ENCODE data around the gene ADAM22.

Gene ADAM22

DNA sequence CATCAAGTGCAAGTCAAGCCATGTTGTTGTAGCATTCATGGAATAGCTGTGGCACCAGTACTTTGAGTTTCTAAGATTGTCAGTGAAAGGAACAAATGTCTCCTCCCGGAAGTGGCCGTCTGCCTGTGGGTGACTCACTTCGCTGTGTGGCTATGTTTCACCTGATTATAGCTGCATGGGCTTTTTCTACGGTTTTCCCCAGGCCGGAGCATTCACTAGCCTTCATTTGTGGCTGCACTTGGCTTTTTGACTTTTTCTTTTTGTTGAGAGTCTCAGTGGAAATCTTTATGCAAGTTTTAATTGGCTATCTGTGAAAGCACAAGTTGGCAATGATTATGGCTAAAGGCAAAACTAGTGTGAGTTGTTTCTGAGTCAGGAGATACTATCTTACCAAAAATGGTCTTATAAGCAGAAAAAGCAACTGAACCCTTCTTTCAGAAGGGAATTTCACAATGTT, 250.8 kb downstream of the ADAM22 start:
- in situ Hi-C loops (cut with MboI; ENCODE audit: low pct_unique_long_range_greater_than_20kb, low sequenced_read_pairs, unreplicated experiment) = no loop called here
- DNase-seq (ENCODE audit: low spot score) = no peak
- TF ChIP-seq, protein P1, sequence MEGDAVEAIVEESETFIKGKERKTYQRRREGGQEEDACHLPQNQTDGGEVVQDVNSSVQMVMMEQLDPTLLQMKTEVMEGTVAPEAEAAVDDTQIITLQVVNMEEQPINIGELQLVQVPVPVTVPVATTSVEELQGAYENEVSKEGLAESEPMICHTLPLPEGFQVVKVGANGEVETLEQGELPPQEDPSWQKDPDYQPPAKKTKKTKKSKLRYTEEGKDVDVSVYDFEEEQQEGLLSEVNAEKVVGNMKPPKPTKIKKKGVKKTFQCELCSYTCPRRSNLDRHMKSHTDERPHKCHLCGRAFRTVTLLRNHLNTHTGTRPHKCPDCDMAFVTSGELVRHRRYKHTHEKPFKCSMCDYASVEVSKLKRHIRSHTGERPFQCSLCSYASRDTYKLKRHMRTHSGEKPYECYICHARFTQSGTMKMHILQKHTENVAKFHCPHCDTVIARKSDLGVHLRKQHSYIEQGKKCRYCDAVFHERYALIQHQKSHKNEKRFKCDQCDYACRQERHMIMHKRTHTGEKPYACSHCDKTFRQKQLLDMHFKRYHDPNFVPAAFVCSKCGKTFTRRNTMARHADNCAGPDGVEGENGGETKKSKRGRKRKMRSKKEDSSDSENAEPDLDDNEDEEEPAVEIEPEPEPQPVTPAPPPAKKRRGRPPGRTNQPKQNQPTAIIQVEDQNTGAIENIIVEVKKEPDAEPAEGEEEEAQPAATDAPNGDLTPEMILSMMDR (IDR thresholded peaks at IDR 0.05; ENCODE audit: extremely low read depth, insufficient read depth, missing control alignments) = no peak

DNA sequence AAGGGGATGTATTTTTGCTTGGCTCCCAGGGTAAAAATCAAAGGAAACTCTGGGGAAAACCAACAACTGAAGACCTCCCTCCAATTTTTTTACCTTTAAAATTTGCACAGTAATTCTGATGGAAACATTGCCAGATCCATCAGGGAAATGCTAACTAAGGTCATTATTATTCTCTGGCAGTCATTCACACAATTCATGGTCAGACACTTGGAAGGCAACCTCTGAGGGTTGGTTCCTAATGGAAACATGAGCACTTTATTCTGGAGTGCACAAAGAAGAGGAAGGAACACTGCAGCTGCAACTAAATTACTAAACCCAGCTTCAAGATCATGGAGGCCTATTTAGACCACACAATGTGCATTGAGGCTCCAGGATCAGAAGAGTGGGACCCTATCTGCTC, 251.6 kb downstream of the ADAM22 start:
- no peak for DNase-seq (ENCODE audit: low spot score)
- in situ Hi-C loops (cut with MboI; ENCODE audit: low pct_unique_long_range_greater_than_20kb, low sequenced_read_pairs, unreplicated experiment) = no loop called here
- TF ChIP-seq, protein P1 (IDR thresholded peaks at IDR 0.05; ENCODE audit: extremely low read depth, insufficient read depth, missing control alignments) = no peak

DNA sequence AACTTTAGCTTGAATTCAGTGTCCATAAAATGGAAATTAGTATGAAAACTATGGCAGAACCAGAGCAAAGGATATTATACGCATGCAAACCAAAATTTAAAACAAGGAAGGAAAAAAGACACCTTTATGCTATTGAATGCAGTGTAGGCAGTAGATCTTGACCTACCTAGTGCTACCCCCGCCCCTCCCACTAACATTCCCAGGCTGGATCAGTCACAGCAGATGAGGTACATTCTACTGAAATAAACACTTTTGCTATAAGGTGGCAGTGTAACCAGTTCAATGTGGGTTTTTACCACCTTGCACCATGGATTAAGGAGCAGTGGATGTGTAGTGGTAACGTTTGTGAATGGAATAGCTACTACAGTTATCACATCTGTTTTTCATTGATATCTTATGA, 257.9 kb downstream of the ADAM22 start:
- DNase-seq (ENCODE audit: low spot score) = no peak
- in situ Hi-C loops (cut with MboI; ENCODE audit: low pct_unique_long_range_greater_than_20kb, low sequenced_read_pairs, unreplicated experiment) = no loop called here
- TF ChIP-seq, protein P1 (IDR thresholded peaks at IDR 0.05; ENCODE audit: extremely low read depth, insufficient read depth, missing control alignments) = no peak

DNA sequence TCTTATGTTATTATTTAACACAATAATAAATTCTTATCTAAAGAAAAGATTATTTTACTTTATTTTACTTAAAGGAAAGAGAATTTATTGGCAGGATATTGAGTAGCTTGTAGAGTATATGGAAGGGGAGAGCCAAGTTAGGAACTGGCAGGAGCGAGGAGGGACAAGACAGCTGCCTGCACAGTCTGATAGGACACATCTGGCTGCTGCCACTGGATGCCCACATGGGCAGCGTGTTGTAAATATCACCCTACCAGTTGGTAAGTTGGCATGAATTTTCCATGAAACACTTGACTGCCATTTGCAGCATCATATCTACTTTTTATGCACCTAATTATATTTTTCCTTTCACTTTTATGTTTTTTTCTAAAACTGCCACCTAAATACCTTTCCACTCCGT, 266.2 kb downstream of the ADAM22 start:
- DNase-seq (ENCODE audit: low spot score) = no peak
- in situ Hi-C loops (cut with MboI; ENCODE audit: low pct_unique_long_range_greater_than_20kb, low sequenced_read_pairs, unreplicated experiment) = no loop called here
- TF ChIP-seq, protein P1 (IDR thresholded peaks at IDR 0.05; ENCODE audit: extremely low read depth, insufficient read depth, missing control alignments) = no peak

DNA sequence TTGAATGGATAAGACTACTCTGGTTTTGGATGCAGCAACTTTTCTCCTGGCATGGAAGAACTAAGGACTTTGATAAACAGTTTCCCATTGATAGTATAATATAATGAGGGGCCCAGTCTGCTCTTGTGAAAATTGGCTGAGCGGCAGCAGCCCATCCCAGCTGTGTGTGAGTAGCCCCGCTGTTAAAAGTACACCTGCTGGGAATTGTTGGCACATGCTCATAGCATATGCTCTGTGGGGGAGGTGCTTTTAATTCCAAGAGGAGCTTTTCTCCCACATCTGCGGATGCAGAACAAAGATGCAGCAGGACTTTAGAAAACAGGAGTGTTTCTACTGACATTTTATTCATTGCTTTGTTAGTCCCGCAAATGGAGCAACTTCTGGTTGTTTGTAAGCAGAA, 266.7 kb downstream of the ADAM22 start:
- in situ Hi-C loops (cut with MboI; ENCODE audit: low pct_unique_long_range_greater_than_20kb, low sequenced_read_pairs, unreplicated experiment) = no loop called here
- DNase-seq (ENCODE audit: low spot score) = no peak
- TF ChIP-seq, protein P1 (IDR thresholded peaks at IDR 0.05; ENCODE audit: extremely low read depth, insufficient read depth, missing control alignments) = no peak

DNA sequence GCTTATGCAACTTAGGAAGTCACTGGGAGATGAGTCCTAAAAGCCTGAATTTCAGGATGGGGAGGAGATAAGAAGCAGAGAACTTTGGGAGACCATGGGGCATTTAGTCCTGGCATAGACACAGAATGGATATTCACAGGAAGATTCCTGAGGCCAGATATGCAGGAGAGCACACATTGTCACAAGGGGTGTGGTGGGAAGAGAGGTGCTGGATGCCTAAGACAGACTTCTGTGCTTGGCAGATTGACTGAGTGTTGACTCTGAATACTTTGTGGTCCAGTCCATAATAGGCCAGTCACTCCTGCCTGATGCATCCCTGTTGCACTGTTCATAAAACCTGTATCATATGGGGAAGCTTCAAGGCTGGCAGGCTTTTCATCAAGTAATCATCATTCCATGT, 267.3 kb downstream of the ADAM22 start:
- in situ Hi-C loops (cut with MboI; ENCODE audit: low pct_unique_long_range_greater_than_20kb, low sequenced_read_pairs, unreplicated experiment) = no loop called here
- no peak for DNase-seq (ENCODE audit: low spot score)
- TF ChIP-seq, protein P1 (IDR thresholded peaks at IDR 0.05; ENCODE audit: extremely low read depth, insufficient read depth, missing control alignments) = no peak

DNA sequence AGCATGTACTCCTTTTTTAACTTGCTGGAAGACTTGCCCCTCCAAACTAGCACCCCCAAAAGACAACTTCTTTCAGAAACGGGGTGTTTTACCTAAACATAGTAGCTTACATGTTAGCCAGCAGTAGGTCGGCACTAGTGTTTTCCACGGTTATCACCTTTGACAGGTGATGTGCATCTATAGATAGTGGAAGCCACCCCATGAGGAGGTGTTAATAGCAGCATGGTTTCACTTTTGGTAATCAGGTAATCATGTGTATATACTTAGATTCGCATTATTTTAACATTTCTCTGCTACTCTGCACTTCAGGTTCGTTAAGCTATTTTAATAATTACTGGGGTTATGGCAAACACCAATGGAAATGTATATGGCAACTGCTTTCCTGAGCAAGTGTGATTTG, 268.2 kb downstream of the ADAM22 start:
- in situ Hi-C loops (cut with MboI; ENCODE audit: low pct_unique_long_range_greater_than_20kb, low sequenced_read_pairs, unreplicated experiment) = no loop called here
- TF ChIP-seq, protein P1 (IDR thresholded peaks at IDR 0.05; ENCODE audit: extremely low read depth, insufficient read depth, missing control alignments) = no peak
- DNase-seq (ENCODE audit: low spot score) = peak; percentile 8
